Stimulated activated memory B cell treated with anti-CD40 and anti-IgM and Interleukin-4, amounts not matched to agents 10 μg/mL and 1 μg/mL and 100 μg/mL, for 72 hours (primary cell): ENCODE measurements around the gene DIP2C.
"Not testable (repeated sequence)": the region's sequence is repeated elsewhere in the genome, so short reads cannot be mapped to it uniquely, and the experiment has no call there.

ENCODE experiments used
- ATAC-seq: fragments of 150-1000 bp; cut with Tn5 transposase; 2 replicates; pipeline ENCODE4 v1.10.0; 2021
- H3K27ac Mint-ChIP-seq: one replicate; pipeline ENCODE4 v1.8.0; 2022; ENCODE audit warnings: mild to moderate bottlenecking, mixed read lengths
- H3K27me3 Mint-ChIP-seq: one replicate; pipeline ENCODE4 v1.8.0; 2022; ENCODE audit warnings: mixed read lengths
- H3K36me3 Mint-ChIP-seq: one replicate; pipeline ENCODE4 v1.8.0; 2022; ENCODE audit warnings: mixed read lengths
- H3K4me1 Mint-ChIP-seq: one replicate; pipeline ENCODE4 v1.8.0; 2022; ENCODE audit warnings: mixed read lengths
- H3K4me3 Mint-ChIP-seq: one replicate; pipeline ENCODE4 v1.8.0; 2022; ENCODE audit warnings: mild to moderate bottlenecking, moderate library complexity, mixed read lengths
- H3K9me3 Mint-ChIP-seq: one replicate; pipeline ENCODE4 v1.8.0; 2022; ENCODE audit warnings: mixed read lengths

DIP2C gene

DNA sequence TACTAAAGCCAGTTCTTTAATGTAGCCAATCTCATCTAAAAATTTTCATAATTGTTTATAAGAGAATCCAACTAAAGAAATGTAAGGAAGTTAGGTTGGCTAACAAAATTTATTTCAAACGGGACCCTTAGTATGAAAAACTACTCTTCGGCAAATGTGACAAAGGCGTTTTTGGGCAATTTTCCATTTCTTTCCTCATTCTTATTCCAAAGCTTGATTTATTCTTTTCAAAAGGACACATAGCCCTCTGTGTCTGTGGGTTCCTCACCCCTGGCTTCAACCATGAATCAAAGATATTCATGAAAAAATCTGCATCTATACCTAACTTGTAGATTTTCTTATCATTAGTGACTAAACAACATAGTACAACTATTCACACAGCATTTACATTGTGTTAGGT, 358.3 kb downstream of the DIP2C start:
- Mint-ChIP-seq H3K27ac (no peak overlapping the region), H3K9me3 (no peaks in the 10 kb centered on the region), H3K27me3 (no peaks in the 10 kb centered on the region), H3K4me3 (no peak overlapping the region), H3K36me3 (no peaks in the 10 kb centered on the region), H3K4me1 (peaks cover 34% of the 10 kb centered on the region)
- ATAC-seq = no peak

DNA sequence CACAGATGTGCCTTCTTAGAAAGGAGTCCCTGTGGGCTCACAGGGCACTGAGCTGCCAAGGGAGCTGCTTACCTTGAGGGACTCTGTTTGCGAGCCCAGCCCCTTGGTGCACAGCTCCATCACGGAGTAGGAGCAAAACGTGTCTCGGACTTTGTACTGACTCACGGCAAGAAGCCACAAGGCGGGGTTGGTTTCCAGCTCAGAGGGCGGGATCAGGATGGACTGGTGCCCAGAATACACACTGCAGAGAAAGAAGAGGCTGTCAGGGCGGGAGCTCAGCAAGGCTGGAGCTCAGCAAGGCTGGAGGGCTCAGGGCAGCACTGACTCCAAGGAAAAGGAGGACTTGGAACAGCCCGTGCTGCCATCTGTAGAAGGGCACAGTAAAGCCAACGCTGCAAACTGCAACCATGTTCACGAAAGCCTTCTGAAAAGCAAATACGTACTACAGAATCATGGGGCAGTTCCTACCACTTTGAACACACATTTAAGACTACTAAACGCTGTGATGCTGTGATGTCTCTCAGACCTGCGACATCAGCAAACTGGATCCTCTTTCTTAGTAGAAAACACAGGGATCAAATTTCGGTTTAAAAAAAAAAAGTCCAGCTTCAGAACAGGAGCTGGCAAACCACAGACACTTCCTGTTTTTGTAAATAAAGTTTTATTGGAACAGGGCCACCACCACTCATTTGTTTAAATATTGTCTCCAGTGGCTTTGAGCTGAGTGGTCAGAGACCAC, 359.9 kb downstream of the DIP2C start:
- Mint-ChIP-seq H3K4me3 (peak overlapping the region; percentile 37), H3K36me3 (no peaks in the 10 kb centered on the region), H3K9me3 (no peaks in the 10 kb centered on the region), H3K4me1 (peaks cover 45% of the 10 kb centered on the region), H3K27me3 (no peaks in the 10 kb centered on the region), H3K27ac (peak overlapping the region; percentile 25)
- ATAC-seq = peak; percentile 22

DNA sequence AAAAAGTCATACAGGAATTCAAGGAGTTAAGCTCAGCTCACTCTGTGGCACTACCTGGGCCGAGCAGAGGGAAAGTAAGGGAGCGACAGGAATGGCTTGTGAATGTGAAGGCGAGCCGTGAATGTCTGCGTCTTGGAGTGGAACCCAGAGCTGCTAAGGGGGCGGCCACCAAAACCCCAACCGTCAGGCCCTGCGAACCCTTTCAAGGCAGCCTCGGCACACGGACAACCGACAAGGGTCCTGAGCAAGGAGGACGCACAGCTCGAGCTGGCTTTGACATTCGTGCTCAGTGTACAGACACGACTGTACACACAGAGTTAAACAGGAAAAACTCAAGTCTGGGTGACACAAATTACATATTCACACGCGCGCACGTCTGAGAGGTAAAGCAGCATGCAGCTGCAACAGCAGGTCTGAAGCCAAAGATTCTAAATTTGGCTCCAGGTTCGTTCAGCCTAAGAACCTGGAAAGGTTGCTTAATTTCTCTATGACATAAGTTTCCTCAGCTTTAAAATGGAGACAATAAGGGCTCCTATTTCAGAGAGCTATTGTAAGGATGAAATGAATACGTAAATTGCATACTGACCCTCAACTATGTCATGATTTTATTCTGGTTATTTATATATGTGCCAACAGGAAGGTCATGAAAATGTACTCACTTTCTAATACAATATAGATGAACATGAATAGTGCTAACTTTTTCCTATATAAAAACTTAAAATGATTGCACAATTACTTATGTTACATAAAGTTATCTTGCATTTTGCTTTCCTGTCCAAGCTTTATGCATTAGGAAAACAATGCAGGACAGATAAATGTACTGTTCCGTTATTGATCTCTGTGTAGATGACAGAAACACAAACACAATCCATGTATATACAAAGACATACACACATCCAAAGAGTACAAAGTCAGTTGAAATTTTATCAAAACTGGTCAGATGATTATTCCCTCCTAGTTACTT, 361.3 kb downstream of the DIP2C start:
- no peak overlapping the region for H3K4me3 Mint-ChIP-seq
- no peaks in the 10 kb centered on the region for H3K36me3 Mint-ChIP-seq
- H3K27me3 Mint-ChIP-seq = no peaks in the 10 kb centered on the region
- H3K9me3 Mint-ChIP-seq = no peaks in the 10 kb centered on the region
- no peak for ATAC-seq
- peaks cover 47% of the 10 kb centered on the region for H3K4me1 Mint-ChIP-seq
- H3K27ac Mint-ChIP-seq = no peak overlapping the region

DNA sequence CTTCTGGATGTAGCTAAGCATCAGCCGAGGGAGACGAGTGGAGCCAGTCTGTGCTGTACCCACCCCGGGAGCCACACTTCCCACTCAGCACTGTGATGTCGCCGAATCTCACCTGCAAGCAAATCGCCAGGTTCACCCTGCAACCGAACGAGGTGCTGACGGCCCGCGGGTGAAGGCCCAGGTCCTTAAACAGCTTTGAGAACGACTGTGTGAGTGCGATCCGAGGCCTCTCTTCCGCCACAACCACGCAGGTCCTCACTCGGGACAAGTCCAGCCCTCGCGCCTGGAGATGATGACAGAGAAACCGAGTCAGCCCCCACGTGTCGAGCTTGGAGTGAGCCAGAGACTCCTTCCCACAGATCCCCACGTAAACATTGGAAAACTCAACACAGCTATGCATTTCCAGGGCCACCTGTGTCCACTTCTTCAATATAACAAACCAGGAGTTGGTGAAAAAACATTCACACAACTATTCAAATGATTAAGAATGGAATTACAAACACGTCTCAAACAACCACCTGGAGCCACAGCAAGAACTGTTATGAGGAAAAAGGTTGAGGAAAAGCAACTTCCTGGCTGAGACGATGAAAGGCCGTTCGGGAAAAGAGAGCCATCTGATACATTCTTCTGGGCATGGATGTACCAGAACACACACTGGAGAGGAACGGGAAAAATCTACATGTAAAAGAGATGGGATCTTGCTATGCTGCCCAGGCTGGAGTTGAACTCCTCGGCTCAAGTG, 362.4 kb downstream of the DIP2C start:
- ATAC-seq = no peak
- no peak overlapping the region for H3K4me3 Mint-ChIP-seq
- no peaks in the 10 kb centered on the region for H3K9me3 Mint-ChIP-seq
- no peaks in the 10 kb centered on the region for H3K27me3 Mint-ChIP-seq
- peaks cover 36% of the 10 kb centered on the region for H3K4me1 Mint-ChIP-seq
- H3K36me3 Mint-ChIP-seq = no peaks in the 10 kb centered on the region
- no peak overlapping the region for H3K27ac Mint-ChIP-seq

DNA sequence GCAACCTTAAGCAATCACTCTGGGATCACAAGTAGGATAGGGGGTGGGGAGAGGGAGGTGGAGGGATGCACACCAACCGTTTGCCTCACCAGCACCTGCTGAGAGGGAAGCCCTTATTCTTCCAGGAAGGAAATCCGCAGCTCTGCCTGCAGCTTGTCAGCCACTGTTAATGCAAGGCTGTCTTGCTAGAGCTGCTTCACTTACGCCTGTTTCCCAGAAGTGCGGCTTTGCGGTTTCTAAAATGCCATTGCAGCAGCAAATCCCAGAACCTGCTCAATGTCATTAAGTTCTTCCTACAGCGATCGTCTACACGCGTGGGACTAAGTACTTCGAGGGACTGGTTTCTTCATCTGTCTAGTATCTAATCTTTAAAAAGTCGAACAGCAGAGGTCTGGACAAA, 363.1 kb downstream of the DIP2C start:
- Mint-ChIP-seq H3K27ac (no peak overlapping the region), H3K9me3 (no peaks in the 10 kb centered on the region), H3K36me3 (no peaks in the 10 kb centered on the region), H3K4me3 (no peak overlapping the region), H3K27me3 (no peaks in the 10 kb centered on the region), H3K4me1 (peaks cover 34% of the 10 kb centered on the region)
- no peak for ATAC-seq

DNA sequence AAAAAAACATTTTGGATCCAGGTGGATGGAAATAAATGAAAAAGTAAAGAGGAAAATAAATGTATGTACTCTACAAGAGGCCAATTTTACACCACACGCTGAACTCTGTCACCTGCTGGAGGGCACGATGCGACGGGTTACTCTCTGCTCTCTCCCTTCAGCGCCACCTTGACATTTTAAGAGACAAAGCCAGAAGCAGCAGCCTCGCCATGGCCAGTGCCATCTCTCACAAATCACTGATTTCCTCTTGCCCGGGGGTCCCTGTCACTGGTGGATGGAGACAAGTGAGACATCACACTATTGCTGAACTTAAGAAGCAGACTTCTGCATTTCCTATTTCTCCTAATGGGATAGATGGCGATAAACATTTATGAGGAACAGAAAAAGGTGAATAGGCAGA, 364.2 kb downstream of the DIP2C start:
- Mint-ChIP-seq H3K27me3 (no peaks in the 10 kb centered on the region), H3K9me3 (no peaks in the 10 kb centered on the region), H3K4me3 (peak overlapping the region; percentile 31), H3K36me3 (no peaks in the 10 kb centered on the region), H3K4me1 (peaks cover 34% of the 10 kb centered on the region), H3K27ac (peak overlapping the region; percentile 69)
- no peak for ATAC-seq

DNA sequence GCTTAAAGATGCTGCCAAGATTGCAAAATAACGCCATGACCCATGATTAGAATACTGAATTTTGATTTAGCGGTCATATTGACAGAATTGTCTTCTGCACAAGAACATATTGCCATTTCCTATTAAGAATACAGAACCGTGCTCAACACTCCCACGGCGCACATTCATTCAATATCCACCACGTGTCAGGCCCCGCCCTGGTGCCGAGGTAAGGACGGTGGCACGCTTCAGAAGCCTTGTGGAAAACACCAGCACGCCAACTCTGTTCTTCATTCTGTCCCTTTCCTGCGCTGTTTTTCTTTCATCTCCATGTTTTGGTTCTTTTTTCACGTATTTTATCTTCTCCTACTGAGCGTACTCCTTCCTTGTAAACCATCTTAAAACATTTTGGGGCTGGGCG, 364.9 kb downstream of the DIP2C start:
- peak overlapping the region; percentile 73 for H3K4me3 Mint-ChIP-seq
- peak overlapping the region; percentile 69 for H3K27ac Mint-ChIP-seq
- H3K36me3 Mint-ChIP-seq = no peaks in the 10 kb centered on the region
- H3K9me3 Mint-ChIP-seq = no peaks in the 10 kb centered on the region
- peaks cover 29% of the 10 kb centered on the region for H3K4me1 Mint-ChIP-seq
- H3K27me3 Mint-ChIP-seq = no peaks in the 10 kb centered on the region
- ATAC-seq = peak; percentile 61

DNA sequence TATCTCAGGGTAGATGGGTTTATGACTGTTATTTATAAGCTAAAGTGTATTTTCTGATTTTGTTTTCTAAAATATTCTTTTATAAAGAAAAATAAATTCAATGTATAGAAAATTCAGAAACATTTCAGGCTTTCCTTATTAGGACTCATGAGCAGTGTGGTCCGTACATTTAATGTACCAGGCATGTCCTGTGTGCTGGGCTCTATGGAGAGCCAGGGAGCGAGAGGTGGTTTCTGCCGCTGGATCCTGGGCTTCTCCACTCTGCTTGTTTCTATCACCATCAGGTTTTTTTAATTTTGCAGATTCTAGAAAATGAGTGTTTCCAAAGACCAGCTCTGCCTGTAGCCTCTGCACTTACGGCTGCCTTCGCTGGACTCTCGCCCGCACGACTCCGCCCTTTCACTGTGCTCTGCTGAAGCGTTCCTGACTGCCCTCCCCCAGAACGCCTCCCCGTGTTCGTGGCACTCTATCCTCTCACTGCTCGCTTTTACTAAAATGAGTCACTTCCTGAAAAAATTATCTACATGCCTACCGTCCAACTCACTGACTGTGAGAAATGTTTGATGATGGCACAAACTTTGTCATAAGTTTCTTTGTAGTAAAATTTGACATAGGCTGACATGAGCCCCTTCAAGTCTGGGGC, 365.7 kb downstream of the DIP2C start:
- peaks cover 23% of the 10 kb centered on the region for H3K4me1 Mint-ChIP-seq
- no peaks in the 10 kb centered on the region for H3K9me3 Mint-ChIP-seq
- H3K36me3 Mint-ChIP-seq = no peaks in the 10 kb centered on the region
- H3K4me3 Mint-ChIP-seq = peak overlapping the region; percentile 73
- peak overlapping the region; percentile 69 for H3K27ac Mint-ChIP-seq
- no peaks in the 10 kb centered on the region for H3K27me3 Mint-ChIP-seq
- peak; percentile 98 for ATAC-seq

DNA sequence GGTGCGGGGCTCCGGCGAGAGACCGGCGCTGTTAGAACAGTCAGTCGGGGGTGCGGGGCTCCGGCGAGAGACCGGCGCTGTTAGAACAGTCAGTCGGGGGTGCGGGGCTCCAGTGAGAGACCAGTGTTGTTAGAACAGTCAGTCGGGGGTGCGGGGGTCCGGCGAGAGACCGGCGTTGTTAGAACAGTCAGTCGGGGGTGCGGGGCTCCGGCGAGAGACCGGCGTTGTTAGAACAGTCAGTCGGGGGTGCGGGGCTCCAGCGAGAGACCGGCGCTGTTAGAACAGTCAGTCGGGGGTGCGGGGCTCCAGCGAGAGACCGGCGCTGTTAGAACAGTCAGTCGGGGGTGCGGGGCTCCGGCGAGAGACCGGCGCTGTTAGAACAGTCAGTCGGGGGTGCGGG, 366.4 kb downstream of the DIP2C start:
- H3K36me3 Mint-ChIP-seq, H3K4me3 Mint-ChIP-seq: not testable (repeated sequence)

DNA sequence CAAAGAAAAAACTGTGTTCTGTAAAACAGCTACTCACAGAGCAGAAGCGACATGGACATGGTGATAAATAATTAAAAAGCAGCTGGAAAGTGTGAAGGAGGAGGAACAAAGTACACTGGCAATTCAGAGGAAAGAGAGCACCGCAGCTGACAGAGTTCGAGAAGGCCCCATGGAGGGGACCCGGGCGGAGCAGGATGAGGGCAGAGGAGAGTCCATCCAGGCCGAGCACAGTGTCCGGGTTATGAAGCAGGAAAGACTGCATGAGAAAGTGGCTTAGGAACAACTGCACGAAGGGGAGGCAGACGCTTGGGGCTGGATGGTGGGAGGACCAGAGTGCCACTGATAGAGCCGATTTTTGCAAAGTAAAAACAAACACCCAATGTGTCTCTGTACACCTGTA, 368.7 kb downstream of the DIP2C start:
- no peak overlapping the region for H3K4me3 Mint-ChIP-seq
- peaks cover 46% of the 10 kb centered on the region for H3K4me1 Mint-ChIP-seq
- H3K27me3 Mint-ChIP-seq = no peaks in the 10 kb centered on the region
- H3K27ac Mint-ChIP-seq = peak overlapping the region; percentile 10
- no peaks in the 10 kb centered on the region for H3K9me3 Mint-ChIP-seq
- H3K36me3 Mint-ChIP-seq = no peaks in the 10 kb centered on the region
- ATAC-seq = no peak

More for the DNA sequence above, 366.4 kb downstream of the DIP2C start:
- not testable (repeated sequence) for H3K27ac Mint-ChIP-seq, H3K9me3 Mint-ChIP-seq, H3K27me3 Mint-ChIP-seq, ATAC-seq
- H3K4me1 Mint-ChIP-seq = peaks cover 25% of the 10 kb centered on the region

DNA sequence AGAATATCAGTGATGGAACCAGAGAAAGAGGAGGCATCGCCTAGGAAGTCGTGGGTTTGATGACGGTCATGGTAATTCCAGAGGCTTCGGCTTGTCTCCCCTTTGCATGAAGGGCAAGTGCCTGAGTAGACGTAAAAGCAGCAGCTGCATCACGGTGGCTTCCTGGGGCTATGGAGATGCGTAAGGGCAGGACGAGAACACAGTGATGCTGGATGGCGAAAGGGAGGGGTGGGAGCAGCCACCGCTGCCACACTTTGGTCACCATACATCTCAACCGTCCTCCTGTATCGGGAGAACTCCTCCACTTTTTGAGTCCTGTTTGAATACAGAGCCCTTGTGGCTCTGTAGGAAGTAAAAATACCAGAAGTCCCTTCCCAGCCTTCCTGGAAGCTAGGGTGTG, 371.5 kb downstream of the DIP2C start:
- H3K4me1 Mint-ChIP-seq = peaks cover 39% of the 10 kb centered on the region
- no peaks in the 10 kb centered on the region for H3K9me3 Mint-ChIP-seq
- no peaks in the 10 kb centered on the region for H3K27me3 Mint-ChIP-seq
- H3K27ac Mint-ChIP-seq = peak overlapping the region; percentile 70
- H3K36me3 Mint-ChIP-seq = no peaks in the 10 kb centered on the region
- no peak overlapping the region for H3K4me3 Mint-ChIP-seq
- ATAC-seq = no peak

DNA sequence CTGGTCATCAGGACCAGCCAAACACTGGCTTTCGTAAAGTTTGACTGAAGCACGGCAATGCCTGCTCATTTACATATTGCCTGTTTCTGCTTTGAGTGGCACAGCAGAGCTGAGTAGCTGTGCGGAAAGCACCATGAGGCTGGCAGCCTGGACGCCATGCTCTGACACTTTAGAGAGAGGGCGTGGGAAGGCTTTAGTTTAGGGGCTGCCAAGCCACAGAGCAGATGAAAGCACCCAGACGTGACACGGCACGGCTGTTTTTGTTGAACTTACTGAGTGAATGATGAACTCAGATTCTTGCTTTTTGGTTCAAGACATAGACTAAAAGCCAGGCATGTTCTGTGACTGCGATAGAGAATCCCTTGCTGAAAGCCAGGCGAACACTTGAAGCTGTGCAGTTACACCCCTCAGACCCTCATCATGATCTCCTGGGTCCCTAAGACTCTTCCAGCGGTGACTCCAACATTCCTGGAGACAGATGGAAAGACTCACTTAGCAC, 372.1 kb downstream of the DIP2C start:
- Mint-ChIP-seq H3K36me3 (no peaks in the 10 kb centered on the region), H3K4me3 (peak overlapping the region; percentile 48), H3K4me1 (peaks cover 41% of the 10 kb centered on the region), H3K27me3 (no peaks in the 10 kb centered on the region), H3K9me3 (no peaks in the 10 kb centered on the region), H3K27ac (peak overlapping the region; percentile 70)
- ATAC-seq = peak; percentile 99

DNA sequence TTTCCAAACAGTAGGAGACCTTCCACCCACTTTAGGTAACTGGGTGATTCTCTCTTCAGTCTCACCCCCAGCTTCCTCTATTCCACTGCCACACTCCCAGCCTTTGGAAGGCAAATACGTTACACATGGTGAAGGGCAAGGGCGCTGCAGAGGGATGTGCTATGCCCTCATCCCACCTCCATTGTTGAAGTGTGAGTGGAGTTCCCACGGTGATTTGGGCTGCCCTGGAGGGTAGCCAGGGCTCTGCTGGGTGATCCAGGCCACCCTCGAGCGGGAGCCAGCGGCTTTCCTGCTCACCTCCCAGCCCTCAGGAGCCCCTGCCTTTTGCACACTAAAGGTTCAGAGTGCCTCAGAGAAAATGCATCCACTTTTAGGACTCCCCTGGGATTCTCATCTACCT, 373.1 kb downstream of the DIP2C start:
- Mint-ChIP-seq H3K36me3 (no peaks in the 10 kb centered on the region), H3K4me3 (no peak overlapping the region), H3K27me3 (no peaks in the 10 kb centered on the region), H3K4me1 (peaks cover 50% of the 10 kb centered on the region), H3K27ac (peak overlapping the region; percentile 70), H3K9me3 (no peaks in the 10 kb centered on the region)
- ATAC-seq = no peak

DNA sequence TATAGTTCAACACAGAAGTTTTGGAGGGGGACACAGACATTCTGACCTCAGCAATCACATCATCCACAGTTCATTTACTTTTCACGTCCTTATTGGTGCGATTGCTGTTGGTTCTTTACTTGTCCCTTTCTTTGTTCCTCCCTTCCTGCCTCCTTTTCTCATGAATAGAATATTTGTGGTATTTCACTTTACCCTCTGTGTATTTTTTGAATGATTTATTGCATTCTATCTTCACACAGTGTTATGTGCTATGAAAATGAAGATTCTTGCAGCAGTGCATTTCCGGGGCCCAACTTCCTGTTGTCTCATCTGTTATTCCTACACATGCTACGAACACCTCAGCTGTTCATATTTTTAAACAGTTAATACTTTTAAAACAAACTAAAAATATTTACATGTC, 374.6 kb downstream of the DIP2C start:
- peaks cover 54% of the 10 kb centered on the region for H3K4me1 Mint-ChIP-seq
- no peaks in the 10 kb centered on the region for H3K9me3 Mint-ChIP-seq
- peak overlapping the region; percentile 70 for H3K27ac Mint-ChIP-seq
- H3K36me3 Mint-ChIP-seq = no peaks in the 10 kb centered on the region
- no peak for ATAC-seq
- no peaks in the 10 kb centered on the region for H3K27me3 Mint-ChIP-seq
- H3K4me3 Mint-ChIP-seq = no peak overlapping the region

DNA sequence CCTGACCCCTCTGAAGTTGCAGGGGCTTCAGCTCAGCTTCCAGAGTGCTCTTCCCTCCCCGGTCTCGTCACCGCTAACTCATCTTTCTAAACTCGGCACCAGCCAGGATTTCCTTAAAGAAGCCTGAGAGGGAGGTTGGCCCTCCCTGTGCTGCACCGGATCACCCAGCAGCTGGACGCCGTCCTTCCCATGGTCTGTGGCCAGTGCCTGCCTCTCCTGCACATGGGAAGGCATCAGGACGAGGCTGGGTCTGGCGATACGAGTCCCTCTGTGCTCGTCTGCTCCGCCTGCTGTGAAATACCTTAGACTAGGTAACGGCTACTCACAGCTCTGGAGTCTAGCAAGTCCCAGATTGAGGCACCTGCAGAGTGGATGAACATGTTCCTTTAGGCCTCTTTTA, 375.1 kb downstream of the DIP2C start:
- H3K9me3 Mint-ChIP-seq = no peaks in the 10 kb centered on the region
- peaks cover 54% of the 10 kb centered on the region for H3K4me1 Mint-ChIP-seq
- H3K27me3 Mint-ChIP-seq = no peaks in the 10 kb centered on the region

More for the DNA sequence above, 375.1 kb downstream of the DIP2C start:
- peak overlapping the region; percentile 70 for H3K27ac Mint-ChIP-seq
- H3K4me3 Mint-ChIP-seq = no peak overlapping the region
- ATAC-seq = no peak
- H3K36me3 Mint-ChIP-seq = no peaks in the 10 kb centered on the region
